NAMALWA (cell line): Measurements from ENCODE around the gene ZNF304.
"Not testable (repeated sequence)": the region's sequence is repeated elsewhere in the genome, so short reads cannot be mapped to it uniquely, and the experiment has no call there.

ENCODE experiments used
- DNase-seq: peaks from one replicate; pipeline ENCODE4 v3.0.0-alpha.2; 2015; ENCODE audit warnings: low spot score

The ZNF304 gene

DNA sequence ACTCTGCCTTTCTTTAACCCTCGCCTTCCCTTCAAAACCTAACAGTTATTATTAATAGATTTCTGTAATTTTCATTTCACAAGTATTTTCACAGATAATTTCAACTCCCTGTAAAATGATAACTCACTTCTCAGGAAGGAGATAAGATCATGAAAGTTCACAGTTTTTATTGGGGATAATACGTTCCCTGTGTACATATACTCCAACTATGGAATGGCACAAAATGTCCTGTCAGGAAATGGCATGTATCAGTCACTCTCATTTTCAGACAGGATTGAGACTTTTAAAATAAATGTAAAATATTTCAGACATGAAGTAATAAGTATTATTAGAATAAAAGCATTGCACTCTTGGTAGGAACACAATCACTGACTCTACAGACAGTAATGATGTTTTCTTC lies 11.3 kb downstream of the ZNF304 start:
- DNase-seq, result no peak

DNA sequence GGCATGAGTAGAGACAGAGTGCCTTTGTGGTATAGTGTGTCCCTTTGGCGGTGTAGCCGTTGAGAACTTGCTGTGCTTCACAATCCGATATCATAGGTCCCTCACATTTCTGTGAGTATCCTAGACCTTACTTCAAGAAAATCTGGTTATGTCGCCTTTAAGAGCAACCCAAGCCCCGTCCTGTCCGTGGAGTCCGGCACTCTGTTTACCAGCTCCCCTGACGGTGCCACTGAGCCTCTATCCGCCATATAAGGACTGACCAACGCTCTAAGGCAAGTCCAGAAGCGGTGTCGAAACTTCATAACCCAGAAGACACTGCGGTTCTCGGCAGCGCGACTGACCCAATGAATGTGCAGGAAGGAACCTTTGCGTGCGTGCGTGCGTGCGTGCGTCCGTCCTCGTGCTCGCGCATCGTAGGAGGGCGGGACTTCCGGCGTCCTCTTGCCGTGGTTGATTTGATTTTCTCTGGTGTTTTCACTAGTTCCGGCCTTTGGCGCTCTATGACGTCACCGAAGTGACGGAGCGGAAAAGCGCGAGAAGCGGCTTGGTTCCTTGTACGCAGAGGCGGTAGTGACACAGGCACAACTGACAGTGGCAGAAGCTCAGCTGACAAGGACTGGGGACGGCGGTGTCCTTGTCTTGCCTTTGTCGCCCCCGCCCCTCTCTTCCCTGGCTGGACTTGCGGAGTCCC lies 12.1 kb downstream of the ZNF304 start, which contains the start of the genes TRAPPC2B and ZNF547:
Gene TRAPPC2B (plus strand): TSS at position 555 of the 691 bp plus-strand sequence. CDS start 1,283 bp downstream, outside the sequence.
Gene ZNF547 (plus strand): TSS at position 555 of the 691 bp plus-strand sequence. CDS start 5,005 bp downstream, outside the sequence.
- peak; percentile 99 for DNase-seq

DNA sequence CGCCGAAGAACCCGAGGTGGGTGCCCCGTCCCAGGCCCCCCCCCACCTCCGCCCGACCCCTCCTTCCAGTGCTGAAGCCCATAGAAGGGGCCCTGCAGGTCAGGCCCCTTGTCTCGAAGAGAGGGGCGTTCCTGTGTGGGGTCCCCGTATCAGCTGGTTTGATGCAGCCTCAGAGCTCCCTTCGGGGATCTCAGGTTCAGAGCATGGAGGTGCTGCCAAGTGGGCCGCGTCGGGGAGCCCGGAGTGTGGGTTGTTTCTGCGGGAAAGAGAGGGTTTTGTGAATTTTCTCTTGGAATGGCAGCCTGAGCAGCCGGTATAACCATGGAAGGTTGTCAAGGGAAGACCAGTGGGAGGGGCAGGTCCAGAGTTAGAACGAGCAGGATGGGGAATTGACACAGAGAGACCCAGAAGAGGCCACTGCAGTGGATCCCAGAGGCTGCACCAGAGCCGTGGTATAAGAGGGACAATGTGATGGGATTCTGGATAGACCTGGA lies 12.7 kb downstream of the ZNF304 start:
- no peak for DNase-seq

DNA sequence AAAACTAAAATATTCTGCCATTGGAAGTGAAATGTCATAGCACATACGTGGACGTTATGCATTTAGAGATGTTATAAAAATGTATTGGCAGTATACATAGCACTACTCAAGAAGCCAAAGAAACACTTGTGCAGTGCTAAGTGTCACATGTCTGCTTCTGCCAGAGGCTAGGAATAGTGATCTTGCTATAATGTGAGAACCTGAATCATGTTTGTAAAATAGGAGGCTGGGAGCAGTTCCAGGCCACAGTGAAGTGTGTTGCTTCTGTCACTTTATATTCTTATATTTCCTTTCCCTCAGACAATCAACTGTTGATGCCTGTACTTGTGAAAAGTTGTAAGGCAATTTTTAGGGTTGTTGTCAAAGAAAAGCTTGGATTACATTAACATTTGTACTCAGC lies 15.7 kb downstream of the ZNF304 start:
- no peak for DNase-seq

DNA sequence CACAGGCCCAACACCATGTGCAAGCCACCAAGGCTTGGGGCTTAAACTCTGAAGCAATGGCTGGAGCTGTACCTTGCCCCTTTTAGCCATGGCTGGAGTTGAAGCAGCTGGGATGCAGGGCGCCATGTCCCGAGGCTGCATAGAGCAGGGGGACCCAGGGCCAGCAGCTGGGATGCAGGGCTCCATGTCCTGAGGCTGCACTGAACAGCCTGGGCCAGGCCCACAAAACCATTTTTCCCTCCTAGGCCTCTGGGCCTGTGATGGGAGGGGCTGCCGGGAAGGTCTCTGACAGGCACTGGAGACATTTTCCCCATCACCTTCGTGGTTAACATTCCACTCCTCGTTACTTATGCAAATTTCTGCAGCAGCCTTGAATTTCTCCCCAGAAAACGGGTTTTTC lies 23.1 kb downstream of the ZNF304 start:
- no peak for DNase-seq

DNA sequence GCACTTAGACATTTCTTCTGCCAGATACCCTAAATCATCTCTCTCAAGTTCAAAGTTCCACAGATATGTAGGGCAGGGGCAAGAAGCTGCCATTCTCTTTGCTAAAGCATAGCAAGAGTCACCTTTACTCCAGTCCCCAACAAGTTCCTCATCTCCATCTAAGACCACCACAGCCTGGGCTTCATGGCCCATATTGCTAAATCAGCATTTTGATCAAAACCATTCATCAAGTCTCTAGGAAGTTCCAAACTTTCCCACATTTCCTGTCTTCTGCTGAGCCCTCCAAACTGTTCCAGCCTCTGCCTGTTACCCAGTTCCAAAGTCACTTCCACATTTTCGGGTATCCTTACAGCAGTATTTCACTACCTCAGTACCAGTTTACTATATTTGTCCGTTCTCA lies 23.6 kb downstream of the ZNF304 start:
- not testable (repeated sequence) for DNase-seq

DNA sequence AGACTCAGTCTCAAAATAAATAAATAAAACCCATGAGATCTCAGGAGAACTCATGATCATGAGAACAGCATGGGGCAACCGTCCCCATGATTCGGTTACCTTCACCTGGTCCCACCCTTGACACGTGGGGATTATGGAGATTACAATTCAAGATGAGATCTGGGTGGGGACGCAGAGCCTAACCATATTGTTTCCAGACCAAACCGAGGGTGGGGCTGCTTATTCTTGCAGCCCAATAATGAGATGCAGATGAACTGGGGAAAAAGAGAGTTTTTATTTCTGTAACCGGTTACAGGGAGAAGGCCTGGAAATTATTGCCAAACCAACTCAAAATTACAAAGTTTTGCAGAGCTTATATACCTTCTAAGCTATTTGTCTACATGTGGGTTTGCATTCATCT lies 25.1 kb downstream of the ZNF304 start:
- no peak for DNase-seq

DNA sequence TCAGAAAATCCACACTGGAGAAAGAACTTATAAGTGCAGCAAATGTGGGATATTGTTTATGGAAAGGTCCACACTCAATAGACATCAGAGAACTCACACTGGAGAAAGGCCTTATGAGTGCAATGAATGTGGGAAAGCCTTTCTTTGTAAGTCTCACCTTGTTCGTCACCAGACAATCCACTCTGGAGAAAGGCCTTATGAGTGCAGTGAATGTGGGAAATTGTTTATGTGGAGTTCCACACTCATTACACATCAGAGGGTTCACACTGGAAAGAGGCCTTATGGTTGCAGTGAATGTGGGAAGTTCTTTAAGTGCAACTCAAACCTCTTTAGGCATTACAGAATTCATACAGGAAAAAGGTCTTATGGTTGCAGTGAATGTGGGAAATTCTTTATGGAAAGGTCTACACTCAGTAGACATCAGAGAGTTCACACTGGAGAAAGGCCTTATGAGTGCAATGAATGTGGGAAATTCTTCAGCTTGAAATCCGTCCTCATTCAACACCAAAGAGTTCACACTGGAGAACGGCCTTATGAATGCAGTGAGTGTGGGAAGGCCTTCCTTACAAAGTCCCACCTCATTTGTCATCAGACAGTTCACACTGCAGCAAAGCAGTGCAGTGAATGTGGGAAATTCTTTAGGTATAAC lies 26.6 kb downstream of the ZNF304 start:
- no peak for DNase-seq

DNA sequence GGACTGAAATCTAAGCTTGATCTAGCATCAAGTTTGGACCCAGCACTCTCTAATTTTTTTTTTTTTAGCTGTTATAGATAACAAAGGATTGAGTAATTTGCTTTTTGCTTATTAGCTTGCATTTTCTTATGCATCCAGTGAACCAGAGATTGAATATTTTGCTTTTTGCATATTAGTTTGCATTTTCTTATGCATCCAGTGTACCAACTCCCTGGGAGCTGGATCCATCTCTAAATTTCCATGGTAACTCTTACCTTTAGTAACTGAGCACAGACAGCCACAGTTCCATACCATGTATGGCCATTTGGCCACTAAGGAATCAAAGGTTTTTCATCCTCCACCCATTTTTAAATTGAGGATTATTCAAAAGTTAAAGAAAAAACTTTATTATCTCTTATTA lies 29.9 kb downstream of the ZNF304 start:
- no peak for DNase-seq

DNA sequence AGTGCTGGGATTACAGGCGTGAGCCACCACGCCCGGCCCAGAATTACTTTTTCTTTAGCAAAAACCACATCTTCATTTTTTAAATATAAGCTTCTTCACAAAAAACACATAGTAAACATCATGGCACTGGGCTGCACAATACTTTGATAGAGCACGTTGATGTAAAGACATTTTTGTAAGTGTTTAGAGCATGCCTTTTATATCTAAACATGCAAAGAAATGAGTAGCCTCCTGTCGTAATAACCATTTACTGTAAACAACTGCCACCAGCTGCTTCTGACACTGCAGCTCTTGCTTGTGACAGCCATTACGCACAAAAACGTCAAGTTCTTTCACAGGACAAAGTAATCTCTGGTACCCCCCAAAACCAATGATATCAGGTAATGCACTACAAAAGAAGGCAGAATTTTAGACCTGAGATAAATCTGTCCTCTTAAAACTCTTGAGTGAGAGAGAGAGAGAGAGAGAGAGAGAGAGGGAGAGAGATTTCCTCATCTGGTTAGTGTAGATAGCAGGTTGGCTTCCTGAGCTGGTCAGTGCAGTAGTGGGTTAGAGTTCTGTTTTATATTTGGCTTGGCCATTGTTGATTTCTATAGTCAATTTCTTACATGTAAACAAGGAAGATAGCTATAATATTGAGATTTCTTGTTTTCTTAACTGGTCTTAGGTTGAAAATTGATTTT lies 31.9 kb downstream of the ZNF304 start:
- DNase-seq, result no peak

DNA sequence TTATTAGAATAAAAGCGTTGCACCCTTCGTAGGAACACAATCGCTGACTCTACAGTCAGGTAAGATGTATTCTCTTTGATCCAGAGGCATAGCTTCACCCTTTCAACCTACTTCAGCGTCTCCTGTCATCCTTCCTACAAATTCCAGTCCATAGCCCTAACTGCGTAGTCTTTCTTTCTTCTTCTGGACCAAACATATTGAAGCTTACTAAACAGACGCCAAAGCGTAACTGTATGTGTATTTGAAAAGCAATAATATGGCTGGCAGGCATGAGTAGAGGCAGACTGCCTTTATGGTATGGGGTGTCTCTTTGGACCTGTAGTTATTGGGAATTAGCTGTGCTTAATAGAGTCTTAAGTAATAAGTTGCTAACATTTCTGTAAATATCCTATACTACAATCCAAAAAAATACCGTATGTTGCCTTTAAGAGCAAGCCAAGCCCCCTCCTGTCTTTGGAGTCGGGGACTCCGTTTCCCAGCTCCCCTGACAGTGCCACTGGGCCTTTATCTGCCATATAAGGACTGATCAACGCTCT lies 38.2 kb downstream of the ZNF304 start:
- peak; percentile 17 for DNase-seq

DNA sequence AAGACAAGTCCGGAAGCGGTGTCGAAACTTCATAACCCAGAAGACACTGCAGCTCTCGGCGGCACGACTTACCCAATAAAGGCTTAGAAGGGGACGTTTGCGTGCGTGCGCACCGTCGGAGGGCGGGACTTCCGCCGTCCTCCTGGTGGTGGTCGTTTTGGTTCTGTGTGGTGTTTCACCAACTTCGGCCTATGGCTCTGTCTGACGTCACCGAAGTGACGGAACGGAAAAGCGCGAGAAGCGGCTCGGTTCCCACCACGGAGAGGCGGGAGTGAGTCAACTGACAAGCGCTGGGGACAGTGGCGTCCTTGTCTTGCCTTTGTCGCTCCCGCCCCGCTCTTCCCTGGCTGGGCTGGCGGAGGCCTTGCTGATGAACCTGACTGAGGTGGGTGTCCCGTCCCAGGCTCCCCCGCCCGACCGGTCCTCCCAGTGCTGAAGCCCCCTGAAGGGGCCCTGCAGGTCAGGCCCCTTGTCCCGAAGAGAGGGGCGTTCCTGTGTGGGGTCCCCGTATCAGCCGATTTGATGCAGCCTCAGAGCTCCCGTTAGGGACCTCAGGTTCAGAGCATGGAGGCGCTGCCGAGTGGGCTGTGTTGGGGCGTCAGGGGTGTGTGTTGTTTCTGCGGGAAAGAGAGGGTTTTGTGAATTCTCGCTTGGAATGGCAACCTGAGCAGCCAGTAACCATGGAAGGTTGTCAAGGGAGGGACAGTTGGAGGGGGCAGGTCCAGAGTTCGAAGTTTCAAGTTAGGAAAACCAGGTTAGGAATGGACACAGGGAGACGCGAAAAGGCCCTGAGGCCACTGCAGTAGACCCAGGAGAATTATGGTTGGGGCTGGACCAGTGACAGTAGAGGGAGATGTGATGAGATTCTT lies 38.9 kb downstream of the ZNF304 start, which contains the start of gene ZNF548:
Gene ZNF548 (plus strand): TSS at position 125 of the 869 bp plus-strand sequence. CDS start 246 bp downstream, at position 371.
- peak; percentile 99 for DNase-seq

DNA sequence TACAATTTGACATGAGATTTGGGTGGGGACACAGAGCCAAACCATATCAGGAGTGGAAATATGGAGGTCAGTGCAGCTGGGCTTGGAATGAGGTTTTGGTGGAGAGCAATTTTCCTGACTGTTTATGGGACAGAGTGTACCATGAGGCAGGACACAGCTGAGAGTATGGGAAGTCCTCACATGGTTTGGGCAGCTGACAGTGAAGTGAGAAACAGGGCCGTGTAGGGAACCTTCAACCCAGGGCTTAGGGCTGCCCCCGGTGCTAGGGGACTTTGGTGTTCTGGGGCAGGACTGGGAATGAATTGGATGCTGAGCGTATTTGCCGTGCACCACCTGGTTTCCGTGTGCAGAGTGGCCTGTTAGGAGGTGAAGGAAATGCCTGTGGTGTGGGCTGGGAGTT lies 44.6 kb downstream of the ZNF304 start:
- no peak for DNase-seq

DNA sequence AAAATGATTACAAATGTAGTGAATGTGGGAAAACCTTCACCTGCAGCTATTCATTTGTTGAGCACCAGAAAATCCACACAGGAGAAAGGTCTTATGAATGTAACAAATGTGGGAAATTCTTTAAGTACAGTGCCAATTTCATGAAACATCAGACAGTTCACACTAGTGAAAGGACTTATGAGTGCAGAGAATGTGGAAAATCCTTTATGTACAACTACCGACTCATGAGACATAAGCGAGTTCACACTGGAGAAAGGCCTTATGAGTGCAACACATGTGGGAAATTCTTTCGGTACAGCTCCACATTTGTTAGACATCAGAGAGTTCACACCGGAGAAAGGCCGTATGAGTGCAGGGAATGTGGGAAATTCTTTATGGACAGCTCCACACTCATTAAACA lies 47.8 kb downstream of the ZNF304 start:
- no peak for DNase-seq

DNA sequence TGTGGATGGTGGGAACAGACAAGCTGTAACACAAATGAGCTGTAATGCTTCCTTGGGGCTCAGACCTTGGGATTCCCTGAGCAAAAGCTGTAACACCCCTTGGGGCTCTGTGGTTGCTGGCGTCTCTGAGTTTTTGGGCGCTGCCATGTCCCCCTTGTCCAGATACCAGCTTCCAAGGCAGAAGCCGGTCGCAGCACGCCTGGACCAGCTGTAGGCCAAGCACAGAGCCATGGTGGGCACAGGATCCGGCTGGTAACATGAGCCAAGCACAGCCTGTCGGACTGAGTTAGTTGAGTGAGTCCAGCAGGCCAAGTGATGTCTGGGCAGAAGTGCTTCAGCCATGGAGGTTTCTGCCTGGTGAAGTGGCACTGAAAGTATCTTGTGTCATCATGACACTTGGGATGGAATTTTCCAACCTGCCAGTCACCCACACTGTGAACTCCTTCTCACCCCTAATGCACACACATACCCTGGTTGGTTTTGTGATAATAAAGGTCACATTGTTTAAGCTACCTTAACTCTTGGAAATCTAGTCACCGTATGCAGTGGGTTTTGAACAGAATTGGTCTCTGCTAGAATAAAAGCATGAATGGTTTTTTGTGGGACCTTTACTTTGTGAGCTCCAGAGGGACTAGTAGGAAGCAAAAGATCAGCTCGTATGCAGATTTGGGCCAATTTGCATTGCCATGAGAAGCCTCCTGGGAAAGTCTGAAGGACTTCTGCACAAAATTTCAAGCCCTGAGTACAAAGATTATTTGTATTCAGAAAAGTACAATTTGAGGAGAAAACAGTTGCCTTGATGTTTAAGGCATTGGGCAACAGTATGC lies 52.9 kb downstream of the ZNF304 start:
- DNase-seq, result no peak

DNA sequence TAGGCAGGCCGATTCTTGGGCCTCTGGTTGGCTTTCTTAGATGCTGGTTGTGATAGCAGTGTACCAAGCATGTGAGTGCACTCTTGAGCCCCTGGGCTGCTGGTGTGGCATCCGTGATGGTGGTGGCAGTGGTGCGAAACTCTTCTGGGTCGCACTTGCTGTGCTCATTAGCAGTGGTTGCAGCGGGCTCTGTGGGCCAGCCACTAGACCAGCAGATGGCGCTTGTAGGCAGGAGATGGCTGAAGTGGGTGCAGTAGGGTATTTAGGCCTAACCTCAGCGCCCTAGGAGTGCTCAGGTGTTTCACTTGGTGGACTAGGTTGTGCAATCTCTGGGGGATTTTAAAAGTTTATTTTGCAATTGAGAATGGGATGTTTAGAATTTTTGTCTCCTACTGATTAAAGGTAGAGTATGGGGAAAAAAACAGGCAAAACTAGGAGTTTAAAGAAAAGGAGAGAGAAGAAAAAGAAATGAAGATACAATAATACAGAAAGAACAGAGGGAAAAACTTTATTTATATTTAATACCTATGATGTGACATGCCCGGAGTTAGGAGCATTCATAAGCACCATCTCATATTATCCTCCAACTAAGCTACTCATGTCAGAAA lies 55.5 kb downstream of the ZNF304 start:
- DNase-seq, result peak; percentile 87
